ENCODE measurements around the gene MYT1.

Gene MYT1

DNA sequence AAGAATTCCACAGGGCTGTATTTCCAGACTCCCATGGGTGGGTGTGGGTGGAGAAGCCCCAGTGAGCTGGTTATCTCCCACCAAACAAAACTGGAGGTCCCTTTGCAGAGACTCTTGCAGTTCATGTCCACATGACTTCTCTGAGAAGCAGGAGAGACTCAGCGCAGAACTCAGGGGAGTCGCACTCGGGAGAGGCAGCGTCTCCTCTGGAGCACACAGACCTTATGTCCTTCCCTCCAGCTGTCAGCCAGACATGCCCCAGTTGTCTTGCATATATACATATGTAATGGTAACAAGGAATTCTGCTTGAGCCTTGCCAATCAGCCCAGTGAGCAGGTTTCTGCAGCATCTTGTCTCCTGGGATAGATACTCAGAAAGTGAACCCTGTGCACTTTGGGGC, 23.8 kb downstream of the MYT1 start:
- Histone ChIP-seq H3K23ac (ENCODE audit: low read depth, low read length, poor library complexity) (no peak overlapping the region), H2BK120ac (ENCODE audit: low read depth, low read length) (no peak overlapping the region), H3K4me2 (ENCODE audit: insufficient read depth, low read length, poor library complexity, severe bottlenecking) (no peak overlapping the region), H2AK5ac (ENCODE audit: low read depth, low read length) (no peak overlapping the region), H2BK5ac (ENCODE audit: low read length) (no peak overlapping the region), H3K79me1 (ENCODE audit: low read depth, low read length) (no peaks in the 10 kb centered on the region), H3K4me1 (ENCODE audit: control insufficient read depth in 2 of 2, insufficient read depth in 1 of 2, low read depth in 1 of 2, low read length in 2 of 2) (peaks cover 16 to 18% of the 10 kb centered on the region in 2 donors), H2AFZ (ENCODE audit: low read length) (no peak overlapping the region), H3K4me3 (ENCODE audit: low read length in 2 of 2) (no peak overlapping the region), H4K8ac (ENCODE audit: low read depth, low read length) (no peak overlapping the region), H3K36me3 (replicated peaks in 1 of 2; ENCODE audit: control insufficient read depth in 2 of 2, insufficient read depth in 2 of 2, low read length in 2 of 2) (no peaks in the 10 kb centered on the region), H2BK12ac (ENCODE audit: low read length) (no peak overlapping the region), H3K27me3 (ENCODE audit: control insufficient read depth in 3 of 3, insufficient read depth in 3 of 3, low read depth in 1 of 3, low read length in 3 of 3) (no peaks in the 10 kb centered on the region), H3K14ac (ENCODE audit: low read length) (no peak overlapping the region), H3K27ac (replicated peaks; ENCODE audit: low read length) (no peak overlapping the region), H3K9ac (ENCODE audit: low read depth, low read length, poor library complexity) (no peak overlapping the region), H4K91ac (ENCODE audit: low read depth, low read length, poor library complexity) (no peak overlapping the region), H3K18ac (ENCODE audit: low read length) (no peak overlapping the region), H3K4ac (ENCODE audit: low read length) (no peak overlapping the region), H2BK15ac (ENCODE audit: low read length) (no peak overlapping the region), H3K9me3 (replicated peaks in 1 of 2; ENCODE audit: control insufficient read depth in 2 of 2, insufficient read depth in 1 of 2, low read depth in 1 of 2, low read length in 2 of 2) (peaks cover 0 to 2% of the 10 kb centered on the region in 2 donors)
- no CpG with 5 or more reads among the region's 4 CpGs for WGBS, 2 donors (ENCODE audit: extremely low coverage in 2 of 2, insufficient read length in 2 of 2, insufficient replicate concordance in 1 of 2)
- DNase-seq (ENCODE audit: low spot score): no peak

DNA sequence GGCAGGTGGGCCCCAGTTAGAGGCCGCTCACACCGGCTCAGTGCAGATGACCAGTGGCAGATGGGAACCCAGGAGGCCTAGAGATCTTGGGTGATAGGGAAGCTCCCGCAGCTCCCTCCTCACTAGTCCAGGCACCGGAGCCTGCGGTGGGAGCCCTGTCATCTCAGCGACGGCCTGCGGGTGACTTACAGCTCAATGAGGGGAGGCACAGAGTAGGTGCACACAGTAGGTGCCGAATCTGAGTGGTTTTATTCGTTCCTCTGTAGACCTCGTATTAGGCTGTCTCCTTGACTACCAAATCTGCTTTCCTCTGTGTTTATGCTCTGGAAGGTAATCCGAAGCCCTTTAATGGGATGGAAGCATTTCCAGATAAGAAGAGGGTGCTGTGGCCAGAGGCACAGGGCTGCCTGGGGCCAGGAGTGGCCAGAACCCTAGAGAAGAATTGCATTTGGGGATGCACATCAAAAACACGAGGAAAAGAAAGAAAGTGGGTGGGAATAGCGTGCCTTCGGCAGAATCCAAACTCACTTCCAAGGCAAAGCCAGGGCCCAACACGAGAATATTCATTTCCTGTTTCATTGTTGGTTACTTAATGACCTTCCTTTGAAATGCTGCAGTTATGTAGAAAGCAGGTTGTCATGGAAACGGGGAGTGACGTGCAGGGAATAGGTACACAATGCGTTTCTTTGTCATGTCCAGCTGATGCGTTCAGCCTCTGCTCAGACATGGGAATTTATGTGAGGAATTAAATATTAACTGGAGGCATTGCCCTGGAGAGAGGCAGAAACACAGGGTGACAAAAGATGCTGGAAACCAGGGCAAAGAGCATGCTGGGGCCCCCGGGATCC, 24.7 kb downstream of the MYT1 start:
- Histone ChIP-seq H3K27ac (replicated peaks; ENCODE audit: low read length) (peak overlapping the region; percentile 14), H3K18ac (ENCODE audit: low read length) (peak overlapping the region; percentile 4), H3K4me2 (ENCODE audit: insufficient read depth, low read length, poor library complexity, severe bottlenecking) (no peak overlapping the region), H4K91ac (ENCODE audit: low read depth, low read length, poor library complexity) (no peak overlapping the region), H3K36me3 (replicated peaks in 1 of 2; ENCODE audit: control insufficient read depth in 2 of 2, insufficient read depth in 2 of 2, low read length in 2 of 2) (no peaks in the 10 kb centered on the region), H4K8ac (ENCODE audit: low read depth, low read length) (no peak overlapping the region), H2AK5ac (ENCODE audit: low read depth, low read length) (no peak overlapping the region), H2BK5ac (ENCODE audit: low read length) (no peak overlapping the region), H2BK120ac (ENCODE audit: low read depth, low read length) (no peak overlapping the region), H2BK12ac (ENCODE audit: low read length) (no peak overlapping the region), H3K4me3 (ENCODE audit: low read length in 2 of 2) (no peak overlapping the region), H2AFZ (ENCODE audit: low read length) (no peak overlapping the region), H3K9me3 (replicated peaks in 1 of 2; ENCODE audit: control insufficient read depth in 2 of 2, insufficient read depth in 1 of 2, low read depth in 1 of 2, low read length in 2 of 2) (peaks cover 0 to 2% of the 10 kb centered on the region in 2 donors), H3K4me1 (ENCODE audit: control insufficient read depth in 2 of 2, insufficient read depth in 1 of 2, low read depth in 1 of 2, low read length in 2 of 2) (peaks cover 16 to 18% of the 10 kb centered on the region in 2 donors), H3K79me1 (ENCODE audit: low read depth, low read length) (no peaks in the 10 kb centered on the region), H3K4ac (ENCODE audit: low read length) (no peak overlapping the region), H3K14ac (ENCODE audit: low read length) (no peak overlapping the region), H3K9ac (ENCODE audit: low read depth, low read length, poor library complexity) (no peak overlapping the region), H2BK15ac (ENCODE audit: low read length) (no peak overlapping the region), H3K23ac (ENCODE audit: low read depth, low read length, poor library complexity) (no peak overlapping the region), H3K27me3 (ENCODE audit: control insufficient read depth in 3 of 3, insufficient read depth in 3 of 3, low read depth in 1 of 3, low read length in 3 of 3) (no peaks in the 10 kb centered on the region)
- peak; percentile 63 for DNase-seq (ENCODE audit: low spot score)
- WGBS, 2 donors (ENCODE audit: extremely low coverage in 2 of 2, insufficient read length in 2 of 2, insufficient replicate concordance in 1 of 2): no CpG with 5 or more reads among the region's 21 CpGs

DNA sequence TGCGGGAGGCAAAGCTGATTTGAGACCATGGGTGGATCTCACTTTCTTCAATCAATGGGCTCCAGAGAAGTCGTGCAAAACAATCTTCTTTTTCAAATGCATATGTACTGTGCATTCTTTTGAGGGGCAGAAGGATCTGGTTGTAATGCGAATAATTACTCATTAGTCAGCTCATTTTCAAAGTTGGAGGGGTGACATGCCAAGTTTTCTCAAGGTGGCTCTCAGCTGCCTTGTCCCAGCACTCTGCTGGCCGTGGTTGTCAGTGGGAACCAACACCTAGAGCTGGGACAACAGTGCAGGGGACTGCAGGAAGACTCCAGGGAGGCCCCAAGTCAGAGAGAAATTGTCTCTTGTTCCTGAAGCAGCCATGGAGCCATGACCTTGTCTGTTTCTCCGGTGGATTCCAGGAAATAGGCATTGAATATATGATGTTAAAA, 25.3 kb downstream of the MYT1 start:
- Histone ChIP-seq H3K14ac (ENCODE audit: low read length) (no peak overlapping the region), H2AK5ac (ENCODE audit: low read depth, low read length) (no peak overlapping the region), H3K4me1 (ENCODE audit: control insufficient read depth in 2 of 2, insufficient read depth in 1 of 2, low read depth in 1 of 2, low read length in 2 of 2) (peaks cover 18% of the 10 kb centered on the region in 2 donors), H3K27me3 (ENCODE audit: control insufficient read depth in 3 of 3, insufficient read depth in 3 of 3, low read depth in 1 of 3, low read length in 3 of 3) (no peaks in the 10 kb centered on the region), H4K91ac (ENCODE audit: low read depth, low read length, poor library complexity) (no peak overlapping the region), H3K4me2 (ENCODE audit: insufficient read depth, low read length, poor library complexity, severe bottlenecking) (no peak overlapping the region), H2BK12ac (ENCODE audit: low read length) (no peak overlapping the region), H2BK5ac (ENCODE audit: low read length) (no peak overlapping the region), H3K79me1 (ENCODE audit: low read depth, low read length) (no peaks in the 10 kb centered on the region), H3K4ac (ENCODE audit: low read length) (no peak overlapping the region), H2BK120ac (ENCODE audit: low read depth, low read length) (no peak overlapping the region), H3K36me3 (replicated peaks in 1 of 2; ENCODE audit: control insufficient read depth in 2 of 2, insufficient read depth in 2 of 2, low read length in 2 of 2) (no peaks in the 10 kb centered on the region), H2BK15ac (ENCODE audit: low read length) (no peak overlapping the region), H3K9me3 (replicated peaks in 1 of 2; ENCODE audit: control insufficient read depth in 2 of 2, insufficient read depth in 1 of 2, low read depth in 1 of 2, low read length in 2 of 2) (peaks cover 0 to 2% of the 10 kb centered on the region in 2 donors), H3K23ac (ENCODE audit: low read depth, low read length, poor library complexity) (no peak overlapping the region), H3K18ac (ENCODE audit: low read length) (no peak overlapping the region), H4K8ac (ENCODE audit: low read depth, low read length) (no peak overlapping the region), H3K9ac (ENCODE audit: low read depth, low read length, poor library complexity) (no peak overlapping the region), H3K4me3 (ENCODE audit: low read length in 2 of 2) (no peak overlapping the region), H3K27ac (replicated peaks; ENCODE audit: low read length) (no peak overlapping the region), H2AFZ (ENCODE audit: low read length) (no peak overlapping the region)
- WGBS, 2 donors (ENCODE audit: extremely low coverage in 2 of 2, insufficient read length in 2 of 2, insufficient replicate concordance in 1 of 2): no CpG with 5 or more reads among the region's 5 CpGs
- no peak for DNase-seq (ENCODE audit: low spot score)

DNA sequence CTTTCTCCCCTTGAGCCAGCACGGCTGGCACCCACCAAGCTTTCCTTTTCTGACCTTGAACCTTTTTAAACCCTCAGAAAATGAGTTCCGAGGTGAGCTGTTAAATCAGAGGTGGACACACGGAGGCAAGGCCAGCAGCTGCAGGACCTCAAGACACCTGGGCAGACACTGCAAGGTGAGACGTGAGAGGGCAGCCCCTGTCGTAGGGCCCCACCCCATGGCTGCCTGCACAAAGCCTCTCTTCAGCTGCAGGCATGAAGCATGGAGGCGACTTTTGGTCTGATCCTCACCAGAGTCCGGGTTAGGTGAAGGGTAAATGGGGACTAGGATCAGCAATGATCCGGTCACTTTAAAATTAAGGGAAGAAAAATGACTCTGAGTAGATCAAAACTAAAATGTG, 25.7 kb downstream of the MYT1 start:
- Histone ChIP-seq H3K27ac (replicated peaks; ENCODE audit: low read length) (no peak overlapping the region), H3K4me1 (ENCODE audit: control insufficient read depth in 2 of 2, insufficient read depth in 1 of 2, low read depth in 1 of 2, low read length in 2 of 2) (peaks cover 18% of the 10 kb centered on the region in 2 donors)

More for the DNA sequence above, 25.7 kb downstream of the MYT1 start:
- Histone ChIP-seq H3K27me3 (ENCODE audit: control insufficient read depth in 3 of 3, insufficient read depth in 3 of 3, low read depth in 1 of 3, low read length in 3 of 3) (no peaks in the 10 kb centered on the region), H2BK12ac (ENCODE audit: low read length) (no peak overlapping the region), H3K9ac (ENCODE audit: low read depth, low read length, poor library complexity) (peak overlapping the region; percentile 7), H3K23ac (ENCODE audit: low read depth, low read length, poor library complexity) (no peak overlapping the region), H4K8ac (ENCODE audit: low read depth, low read length) (no peak overlapping the region), H3K9me3 (replicated peaks in 1 of 2; ENCODE audit: control insufficient read depth in 2 of 2, insufficient read depth in 1 of 2, low read depth in 1 of 2, low read length in 2 of 2) (peaks cover 0 to 2% of the 10 kb centered on the region in 2 donors), H4K91ac (ENCODE audit: low read depth, low read length, poor library complexity) (no peak overlapping the region), H3K14ac (ENCODE audit: low read length) (no peak overlapping the region), H3K4me3 (ENCODE audit: low read length in 2 of 2) (no peak overlapping the region), H3K18ac (ENCODE audit: low read length) (peak overlapping the region; percentile 46), H3K79me1 (ENCODE audit: low read depth, low read length) (no peaks in the 10 kb centered on the region), H2AK5ac (ENCODE audit: low read depth, low read length) (no peak overlapping the region), H2BK5ac (ENCODE audit: low read length) (no peak overlapping the region), H2AFZ (ENCODE audit: low read length) (no peak overlapping the region), H2BK15ac (ENCODE audit: low read length) (no peak overlapping the region), H2BK120ac (ENCODE audit: low read depth, low read length) (no peak overlapping the region), H3K4ac (ENCODE audit: low read length) (no peak overlapping the region), H3K4me2 (ENCODE audit: insufficient read depth, low read length, poor library complexity, severe bottlenecking) (no peak overlapping the region), H3K36me3 (replicated peaks in 1 of 2; ENCODE audit: control insufficient read depth in 2 of 2, insufficient read depth in 2 of 2, low read length in 2 of 2) (no peaks in the 10 kb centered on the region)
- no CpG with 5 or more reads among the region's 8 CpGs for WGBS, 2 donors (ENCODE audit: extremely low coverage in 2 of 2, insufficient read length in 2 of 2, insufficient replicate concordance in 1 of 2)
- no peak for DNase-seq (ENCODE audit: low spot score)
